ENCODE measurements around the gene CHERP. TPM values are rescaled to one million over a fixed set of nuclear protein-coding genes. Genes with fewer than 3 reads are reported as not detected.
"Not testable (repeated sequence)": the region's sequence is repeated elsewhere in the genome, so short reads cannot be mapped to it uniquely, and the experiment has no call there.

CHERP gene
- total RNA-seq, 2 experiments from 2014 or later = 47.1 to 48.2 TPM

- Mint-ChIP-seq H3K27ac (no peak overlapping the region), H3K4me1 (ENCODE audit: low read depth) (peaks cover 23% of the 10 kb centered on the region), H3K36me3 (ENCODE audit: low read depth) (peaks cover 3% of the 10 kb centered on the region), H3K9me3 (no peaks in the 10 kb centered on the region), H3K27me3 (no peaks in the 10 kb centered on the region), H3K4me3 (peak overlapping the region; percentile 60)
- H3K4me3 ChIP-seq (ENCODE audit: low read length) = no peak overlapping the region
- no peak for DNase-seq
- no peaks in the 10 kb centered on the region for H3K36me3 ChIP-seq (ENCODE audit: insufficient read depth, low read length)
- no peak for TF ChIP-seq CTCF (IDR thresholded peaks at IDR 0.05)
- intact Hi-C loops (cut with DNase I, micrococcal nuclease) = loop anchor here in 1 of 2 experiments (5.0 kb wide), 1 partner anchor 277 kb away; the partner anchor contains the start of gene AP1M1
- no peaks in the 10 kb centered on the region for H3K9me3 ChIP-seq (ENCODE audit: control insufficient read depth in 1 of 2, insufficient read depth in 1 of 2, low read length in 2 of 2)
- POLR2A ChIA-PET = no interaction called here
- CTCF ChIA-PET = no interaction called here
- no peaks in the 10 kb centered on the region for H3K27me3 ChIP-seq (ENCODE audit: control insufficient read depth in 1 of 2, insufficient read depth in 2 of 2, low read length in 2 of 2)
- peaks cover 29% of the 10 kb centered on the region for H3K4me1 ChIP-seq (ENCODE audit: insufficient read depth, low read length)
- ATAC-seq (ENCODE audit: poor library complexity) = no peak
- H3K27ac ChIP-seq (ENCODE audit: low read depth in 1 of 2, low read length in 2 of 2) = no peak overlapping the region
Measured at GRCh38 chr19:16473875-16474392, 68.3 kb downstream of the CHERP start.

- no peak for TF ChIP-seq CTCF (IDR thresholded peaks at IDR 0.05)
- Mint-ChIP-seq H3K4me1 (ENCODE audit: low read depth) (peaks cover 29% of the 10 kb centered on the region), H3K4me3 (peak overlapping the region; percentile 77), H3K36me3 (ENCODE audit: low read depth) (peaks cover 3% of the 10 kb centered on the region), H3K27ac (no peak overlapping the region), H3K27me3 (no peaks in the 10 kb centered on the region), H3K9me3 (no peaks in the 10 kb centered on the region)
- peaks cover 35% of the 10 kb centered on the region for H3K4me1 ChIP-seq (ENCODE audit: insufficient read depth, low read length)
- ATAC-seq (ENCODE audit: poor library complexity) (no peak), DNase-seq (no peak)
- H3K9me3 ChIP-seq (ENCODE audit: control insufficient read depth in 1 of 2, insufficient read depth in 1 of 2, low read length in 2 of 2) = no peaks in the 10 kb centered on the region
- ChIA-PET CTCF (no interaction called here), POLR2A (interaction anchor here (0.5 kb wide), 1 partner anchor 159 kb away, joined by 3 read pairs; no protein-coding TSS in a partner anchor)
- H3K4me3 ChIP-seq (ENCODE audit: low read length) = no peak overlapping the region
- no peak overlapping the region for H3K27ac ChIP-seq (ENCODE audit: low read depth in 1 of 2, low read length in 2 of 2)
- intact Hi-C loops (cut with DNase I, micrococcal nuclease) = loop anchor here in 1 of 2 experiments (5.0 kb wide), 1 partner anchor 276 kb away; the partner anchor contains the start of gene AP1M1
- H3K27me3 ChIP-seq (ENCODE audit: control insufficient read depth in 1 of 2, insufficient read depth in 2 of 2, low read length in 2 of 2) = no peaks in the 10 kb centered on the region
- H3K36me3 ChIP-seq (ENCODE audit: insufficient read depth, low read length) = no peaks in the 10 kb centered on the region
Measured at GRCh38 chr19:16472992-16473391, 69.2 kb downstream of the CHERP start.

- DNase-seq; H3K27me3 ChIP-seq (ENCODE audit: control insufficient read depth in 1 of 2, insufficient read depth in 2 of 2, low read length in 2 of 2); H3K27me3 Mint-ChIP-seq; H3K36me3 Mint-ChIP-seq (ENCODE audit: low read depth); H3K9me3 Mint-ChIP-seq; H3K9me3 ChIP-seq (ENCODE audit: control insufficient read depth in 1 of 2, insufficient read depth in 1 of 2, low read length in 2 of 2); CTCF ChIA-PET; H3K36me3 ChIP-seq (ENCODE audit: insufficient read depth, low read length); H3K27ac Mint-ChIP-seq; ATAC-seq (ENCODE audit: poor library complexity): not testable (repeated sequence)
- Mint-ChIP-seq H3K4me1 (ENCODE audit: low read depth) (peaks cover 33% of the 10 kb centered on the region), H3K4me3 (peak overlapping the region; percentile 85)
- Histone ChIP-seq H3K4me1 (ENCODE audit: insufficient read depth, low read length) (peaks cover 38% of the 10 kb centered on the region), H3K27ac (ENCODE audit: low read depth in 1 of 2, low read length in 2 of 2) (peak overlapping the region in 1 of 2 donors; percentile 72), H3K4me3 (ENCODE audit: low read length) (peak overlapping the region; percentile 65)
- intact Hi-C loops (cut with DNase I, micrococcal nuclease) = loop anchor here in 1 of 2 experiments (5.0 kb wide), 1 partner anchor 275 kb away; the partner anchor contains the start of gene AP1M1
- POLR2A ChIA-PET = interaction anchor here (0.5 to 0.9 kb wide), 2 partner anchors 148 to 159 kb away, joined by 3 read pairs; no protein-coding TSS in a partner anchor
Measured at GRCh38 chr19:16472559-16472899, 69.7 kb downstream of the CHERP start.

Measured in CD4-positive, alpha-beta T cell (primary cell).